ENCODE measurements around the gene MACROH2A2.
A peak's percentile ranks its signal among the peaks of the same experiment; 100 is the strongest.

Gene MACROH2A2

GRCh38 chr10:70135684-70136083 lies 83.0 kb downstream of the MACROH2A2 start:
- no peak for FAIRE-seq
- no peak for DNase-seq (ENCODE audit: insufficient read length, low spot score)
- no peak for TF ChIP-seq TAF1 (IDR thresholded peaks at IDR 0.05; ENCODE audit: low read depth, low read length)
- TF ChIP-seq PAX5 (IDR thresholded peaks at IDR 0.05; ENCODE audit: insufficient read depth, low read length, severe bottlenecking): no peak
- no peak for TF ChIP-seq SPI1 (IDR thresholded peaks at IDR 0.05; ENCODE audit: low read depth, low read length)
- TF ChIP-seq POLR2A (IDR thresholded peaks at IDR 0.05; ENCODE audit: low read depth, low read length): no peak
- TF ChIP-seq POLR2AphosphoS5 (IDR thresholded peaks at IDR 0.05; ENCODE audit: low read depth, low read length): no peak
- no peak for TF ChIP-seq POU2F2 (IDR thresholded peaks at IDR 0.05; ENCODE audit: low read depth, low read length)

GRCh38 chr10:70137135-70137534 lies 84.5 kb downstream of the MACROH2A2 start:
- FAIRE-seq: no peak
- DNase-seq (ENCODE audit: insufficient read length, low spot score): no peak
- TF ChIP-seq POLR2A (IDR thresholded peaks at IDR 0.05; ENCODE audit: low read depth, low read length) (no peak), SPI1 (IDR thresholded peaks at IDR 0.05; ENCODE audit: low read depth, low read length) (no peak), PAX5 (IDR thresholded peaks at IDR 0.05; ENCODE audit: insufficient read depth, low read length, severe bottlenecking) (no peak), POU2F2 (IDR thresholded peaks at IDR 0.05; ENCODE audit: low read depth, low read length) (no peak), POLR2AphosphoS5 (IDR thresholded peaks at IDR 0.05; ENCODE audit: low read depth, low read length) (no peak), TAF1 (IDR thresholded peaks at IDR 0.05; ENCODE audit: low read depth, low read length) (no peak)

- DNase-seq (ENCODE audit: insufficient read length, low spot score) (no peak), FAIRE-seq (no peak)
- TF ChIP-seq TAF1 (IDR thresholded peaks at IDR 0.05; ENCODE audit: low read depth, low read length): no peak
- TF ChIP-seq POLR2AphosphoS5 (IDR thresholded peaks at IDR 0.05; ENCODE audit: low read depth, low read length): no peak
- TF ChIP-seq POU2F2 (IDR thresholded peaks at IDR 0.05; ENCODE audit: low read depth, low read length): no peak
- TF ChIP-seq POLR2A (IDR thresholded peaks at IDR 0.05; ENCODE audit: low read depth, low read length): no peak
- no peak for TF ChIP-seq SPI1 (IDR thresholded peaks at IDR 0.05; ENCODE audit: low read depth, low read length)
- no peak for TF ChIP-seq PAX5 (IDR thresholded peaks at IDR 0.05; ENCODE audit: insufficient read depth, low read length, severe bottlenecking)
These were observed 85.6 kb downstream of the MACROH2A2 start for GRCh38 chr10:70137927-70138883.

DNA sequence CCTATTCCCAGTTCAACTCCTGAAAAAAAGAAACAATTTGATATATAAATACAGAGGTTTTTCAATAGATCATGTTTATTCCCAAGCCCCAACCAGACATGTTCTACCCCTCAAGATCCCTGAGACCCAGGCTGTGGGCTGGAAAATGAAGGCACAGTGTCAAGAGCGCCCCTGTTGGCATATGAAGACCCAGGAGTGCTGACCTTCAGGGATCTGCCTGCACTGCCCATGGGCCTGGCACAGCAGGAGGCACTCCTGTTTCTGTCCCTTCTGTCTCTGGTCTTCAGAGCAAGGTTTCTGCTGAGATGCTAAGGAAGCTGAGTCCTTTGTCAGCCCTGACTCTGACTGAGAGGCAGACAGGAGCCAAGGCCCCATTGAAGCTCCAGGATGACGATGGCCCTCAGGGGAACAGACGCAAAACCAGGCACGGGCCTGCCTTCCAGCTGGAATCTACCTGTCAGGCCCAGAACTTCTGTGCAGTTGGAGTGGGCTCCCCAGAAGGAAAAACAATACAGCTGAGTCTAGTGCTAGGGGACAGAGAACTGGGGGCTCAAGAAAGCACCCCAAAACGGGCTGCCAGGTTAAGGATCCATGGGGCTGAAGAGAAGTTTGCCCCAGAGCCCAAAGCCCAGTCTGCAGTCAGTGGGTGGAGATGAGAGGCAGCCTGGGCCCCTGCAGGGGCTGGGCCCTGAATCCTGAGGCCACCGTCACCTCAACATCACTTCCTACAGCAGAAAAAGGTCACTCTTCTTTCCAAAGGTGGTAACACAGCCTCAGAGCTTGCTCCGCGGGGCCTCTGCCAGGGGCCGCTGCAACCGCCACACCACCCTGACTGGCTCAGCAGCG lies 86.7 kb downstream of the MACROH2A2 start:
- TF ChIP-seq POLR2AphosphoS5 (IDR thresholded peaks at IDR 0.05; ENCODE audit: low read depth, low read length) (no peak), POLR2A (IDR thresholded peaks at IDR 0.05; ENCODE audit: low read depth, low read length) (no peak), POU2F2 (IDR thresholded peaks at IDR 0.05; ENCODE audit: low read depth, low read length) (no peak)
- FAIRE-seq (no peak), DNase-seq (ENCODE audit: insufficient read length, low spot score) (no peak)

DNA sequence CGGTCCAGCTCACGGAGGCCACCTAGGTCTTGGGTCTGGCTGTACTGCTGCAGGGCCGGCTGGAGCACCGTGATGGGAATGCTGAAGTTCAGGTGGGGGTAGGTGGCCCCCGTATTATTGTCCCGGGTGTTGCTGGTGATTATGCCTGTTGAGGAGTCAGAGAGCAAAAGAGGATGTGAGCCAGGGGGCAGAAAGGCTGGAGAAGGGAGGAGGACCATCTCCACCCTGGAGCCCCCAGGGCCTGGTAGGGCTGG lies 87.3 kb downstream of the MACROH2A2 start:
- no peak for FAIRE-seq
- no peak for DNase-seq (ENCODE audit: insufficient read length, low spot score)
- no peak for TF ChIP-seq TAF1 (IDR thresholded peaks at IDR 0.05; ENCODE audit: low read depth, low read length)
- no peak for TF ChIP-seq POLR2AphosphoS5 (IDR thresholded peaks at IDR 0.05; ENCODE audit: low read depth, low read length)
- no peak for TF ChIP-seq PAX5 (IDR thresholded peaks at IDR 0.05; ENCODE audit: insufficient read depth, low read length, severe bottlenecking)
- no peak for TF ChIP-seq SPI1 (IDR thresholded peaks at IDR 0.05; ENCODE audit: low read depth, low read length)
- TF ChIP-seq POU2F2 (IDR thresholded peaks at IDR 0.05; ENCODE audit: low read depth, low read length): no peak

DNA sequence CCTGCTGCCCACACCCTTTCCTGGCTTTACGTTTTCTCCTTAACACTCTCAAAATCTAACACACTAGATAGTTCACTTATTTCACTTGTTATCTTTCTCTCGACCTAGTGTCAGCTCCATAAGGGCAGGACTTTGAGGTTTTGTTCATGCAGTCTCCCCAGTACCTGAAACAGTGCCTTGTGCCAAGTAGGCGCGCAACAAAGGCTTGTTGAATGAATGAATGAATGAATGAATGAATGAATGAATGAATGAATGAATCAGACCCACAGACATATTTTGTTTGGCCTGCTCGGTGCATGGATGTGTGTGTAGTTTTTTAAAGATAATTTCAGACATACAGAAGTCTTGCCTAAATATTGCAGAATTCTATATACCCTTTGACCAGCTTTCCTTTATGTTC lies 87.7 kb downstream of the MACROH2A2 start:
- no peak for TF ChIP-seq POLR2A (IDR thresholded peaks at IDR 0.05; ENCODE audit: low read depth, low read length)
- TF ChIP-seq SPI1 (IDR thresholded peaks at IDR 0.05; ENCODE audit: low read depth, low read length): no peak
- no peak for TF ChIP-seq POLR2AphosphoS5 (IDR thresholded peaks at IDR 0.05; ENCODE audit: low read depth, low read length)
- TF ChIP-seq TAF1 (IDR thresholded peaks at IDR 0.05; ENCODE audit: low read depth, low read length): no peak
- TF ChIP-seq POU2F2 (IDR thresholded peaks at IDR 0.05; ENCODE audit: low read depth, low read length): no peak
- no peak for TF ChIP-seq PAX5 (IDR thresholded peaks at IDR 0.05; ENCODE audit: insufficient read depth, low read length, severe bottlenecking)
- FAIRE-seq: no peak
- DNase-seq (ENCODE audit: insufficient read length, low spot score): no peak

DNA sequence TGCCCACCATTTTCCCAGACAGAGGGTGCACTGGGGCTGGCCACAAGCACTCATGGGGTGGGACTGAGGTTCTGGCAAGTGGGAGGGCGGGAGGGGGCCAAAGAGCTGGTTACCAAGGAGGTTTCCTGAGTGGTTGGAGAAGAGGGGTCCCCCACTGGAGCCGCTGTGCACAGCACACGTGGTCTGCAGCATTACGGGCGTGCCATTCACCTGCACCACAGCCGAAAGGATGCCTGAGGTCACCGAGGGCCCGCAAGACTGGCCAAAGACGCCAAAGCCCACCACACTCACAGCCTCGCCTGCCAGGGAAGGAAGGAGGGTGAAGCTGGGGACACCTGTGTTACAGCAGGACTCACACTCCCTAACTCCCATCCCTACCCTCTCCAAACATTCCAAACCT lies 89.9 kb downstream of the MACROH2A2 start:
- FAIRE-seq: no peak
- no peak for DNase-seq (ENCODE audit: insufficient read length, low spot score)
- TF ChIP-seq POU2F2 (IDR thresholded peaks at IDR 0.05; ENCODE audit: low read depth, low read length): no peak

DNA sequence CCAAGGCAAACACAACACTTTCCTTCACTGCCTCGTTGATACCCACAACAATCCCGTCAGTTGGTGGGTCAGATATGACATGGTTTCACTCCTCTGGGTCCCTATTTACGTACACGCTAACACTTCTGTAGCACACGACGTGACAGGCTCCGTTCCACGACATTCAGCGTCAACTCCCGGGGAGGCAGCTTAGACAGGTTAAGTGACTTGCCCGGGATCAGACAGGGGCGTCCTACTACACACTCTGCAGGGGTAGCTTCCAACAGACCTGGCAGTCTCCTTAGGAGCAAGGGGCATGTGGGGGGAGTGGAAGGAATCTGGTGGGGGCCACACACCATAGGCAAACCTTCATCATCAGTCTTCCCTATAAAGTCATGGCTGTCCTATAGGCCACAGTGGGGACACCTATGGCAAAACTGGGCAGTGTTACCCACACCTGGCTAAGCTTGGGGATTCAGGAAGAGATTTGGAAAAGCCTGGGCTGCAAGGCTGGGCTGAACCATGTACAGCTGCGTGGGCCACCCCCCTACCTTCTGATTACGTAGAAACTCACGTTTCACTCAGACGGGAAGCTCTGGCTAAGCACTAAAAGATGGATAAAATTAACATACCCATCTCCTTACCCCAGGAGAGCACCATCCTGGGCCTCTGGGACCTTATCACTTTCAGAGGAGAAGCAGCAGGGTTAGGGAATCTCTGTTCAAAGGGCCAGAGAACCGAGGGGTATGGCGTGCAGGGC lies 91.9 kb downstream of the MACROH2A2 start:
- TF ChIP-seq SPI1 (IDR thresholded peaks at IDR 0.05; ENCODE audit: low read depth, low read length) (no peak), POLR2A (IDR thresholded peaks at IDR 0.05; ENCODE audit: low read depth, low read length) (no peak), POLR2AphosphoS5 (IDR thresholded peaks at IDR 0.05; ENCODE audit: low read depth, low read length) (no peak), TAF1 (IDR thresholded peaks at IDR 0.05; ENCODE audit: low read depth, low read length) (no peak)
- FAIRE-seq (peak; percentile 52), DNase-seq (ENCODE audit: insufficient read length, low spot score) (no peak)

DNA sequence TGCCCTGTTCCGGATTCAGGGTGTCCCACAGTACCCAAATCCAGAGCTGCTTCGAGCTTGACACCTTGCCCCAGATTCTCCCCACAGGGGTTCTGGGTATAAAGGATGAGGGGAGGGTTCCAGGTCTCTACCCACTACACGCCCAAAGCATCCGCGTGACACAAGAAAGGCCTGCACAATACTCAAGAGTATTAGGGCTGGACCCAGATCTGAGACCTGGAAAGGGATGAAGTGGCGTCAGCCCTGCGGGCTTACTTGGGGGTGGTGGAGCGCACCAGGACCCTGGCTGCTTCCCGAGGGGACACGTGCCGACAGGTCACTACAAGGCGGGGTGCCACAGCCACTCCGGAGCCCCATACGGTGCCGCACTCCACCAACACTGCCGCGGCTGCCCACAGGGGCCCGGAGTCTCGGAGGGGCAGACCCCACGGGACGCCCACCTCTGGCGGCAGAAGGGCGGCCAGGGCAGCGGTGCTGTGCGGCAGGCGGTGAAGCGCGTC lies 92.6 kb downstream of the MACROH2A2 start:
- FAIRE-seq: no peak
- DNase-seq (ENCODE audit: insufficient read length, low spot score): no peak
- TF ChIP-seq TAF1 (IDR thresholded peaks at IDR 0.05; ENCODE audit: low read depth, low read length) (no peak), POU2F2 (IDR thresholded peaks at IDR 0.05; ENCODE audit: low read depth, low read length) (no peak), PAX5 (IDR thresholded peaks at IDR 0.05; ENCODE audit: insufficient read depth, low read length, severe bottlenecking) (no peak), SPI1 (IDR thresholded peaks at IDR 0.05; ENCODE audit: low read depth, low read length) (no peak), POLR2A (IDR thresholded peaks at IDR 0.05; ENCODE audit: low read depth, low read length) (no peak), POLR2AphosphoS5 (IDR thresholded peaks at IDR 0.05; ENCODE audit: low read depth, low read length) (no peak)

All from GM12891 (cell line).